Cardiac fibroblast (primary cell): Measurements from ENCODE around the gene HOXC6.

Experiments
- DNase-seq, 2 donors: peaks; one replicate each; pipeline versions ENCODE4 v3.0.0 to v3.0.0-alpha.2; 2010; ENCODE audit warnings: low read depth in 2 of 2
- H3K4me3 ChIP-seq, 2 donors: replicated peaks in 1 of 2; 1 replicate in 1 of 2; 2 replicates in 1 of 2; pipeline ENCODE4 v1.5.1; 2011; ENCODE audit warnings: low read depth in 2 of 2, low read length in 2 of 2, mild to moderate bottlenecking in 2 of 2, moderate library complexity in 1 of 2
- TF ChIP-seq, protein P1 (sequence below): IDR thresholded peaks from one replicate; pipeline ENCODE4 v1.5.1; 2011; ENCODE audit warnings: low read depth, mild to moderate bottlenecking, low read length, inconsistent platforms

The HOXC6 gene

DNA sequence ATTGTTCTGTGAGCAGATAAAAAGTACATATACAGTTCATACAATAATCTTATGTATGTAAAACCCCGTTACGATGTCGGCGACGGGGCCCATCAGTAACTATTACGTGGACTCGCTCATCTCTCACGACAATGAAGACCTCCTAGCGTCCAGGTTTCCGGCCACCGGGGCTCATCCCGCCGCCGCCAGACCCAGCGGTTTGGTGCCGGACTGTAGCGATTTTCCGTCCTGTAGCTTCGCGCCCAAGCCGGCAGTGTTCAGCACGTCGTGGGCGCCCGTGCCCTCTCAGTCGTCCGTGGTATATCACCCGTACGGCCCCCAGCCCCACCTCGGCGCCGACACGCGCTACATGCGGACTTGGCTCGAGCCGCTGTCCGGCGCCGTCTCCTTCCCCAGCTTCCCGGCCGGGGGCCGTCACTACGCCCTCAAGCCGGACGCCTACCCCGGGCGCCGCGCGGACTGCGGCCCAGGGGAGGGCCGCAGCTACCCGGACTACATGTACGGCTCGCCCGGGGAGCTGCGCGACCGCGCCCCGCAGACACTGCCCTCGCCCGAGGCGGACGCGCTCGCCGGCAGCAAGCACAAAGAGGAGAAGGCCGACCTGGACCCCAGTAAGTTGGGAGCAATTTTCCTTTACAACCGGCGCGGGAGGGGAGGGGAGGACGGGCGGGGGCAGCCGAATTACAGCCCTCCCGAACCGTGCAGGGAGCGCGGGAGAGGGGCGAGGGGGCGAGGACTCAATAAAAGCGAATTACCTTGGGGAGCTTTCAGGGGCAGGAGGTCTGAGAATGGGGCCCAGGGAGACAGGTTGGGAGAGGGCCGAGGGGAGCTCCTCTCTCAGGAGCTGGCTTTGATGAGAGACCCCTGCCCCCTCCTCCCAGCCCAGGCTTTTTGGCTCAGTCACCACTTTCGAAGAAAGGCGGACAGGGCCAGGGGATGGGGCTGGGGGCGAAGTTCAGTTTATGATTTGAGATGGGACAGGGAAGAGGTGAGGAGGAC, 27.8 kb upstream of the HOXC6 start, which contains the start of gene HOXC9:
Gene HOXC9 (plus strand): TSS at position 46 of the 999 bp plus-strand sequence. CDS start 28 bp downstream, at position 74.
- DNase-seq, result no peak
- H3K4me3 ChIP-seq, result peak within 1 kb of the TSS in 1 of 2 donors; percentile 38
- TF ChIP-seq, protein P1, sequence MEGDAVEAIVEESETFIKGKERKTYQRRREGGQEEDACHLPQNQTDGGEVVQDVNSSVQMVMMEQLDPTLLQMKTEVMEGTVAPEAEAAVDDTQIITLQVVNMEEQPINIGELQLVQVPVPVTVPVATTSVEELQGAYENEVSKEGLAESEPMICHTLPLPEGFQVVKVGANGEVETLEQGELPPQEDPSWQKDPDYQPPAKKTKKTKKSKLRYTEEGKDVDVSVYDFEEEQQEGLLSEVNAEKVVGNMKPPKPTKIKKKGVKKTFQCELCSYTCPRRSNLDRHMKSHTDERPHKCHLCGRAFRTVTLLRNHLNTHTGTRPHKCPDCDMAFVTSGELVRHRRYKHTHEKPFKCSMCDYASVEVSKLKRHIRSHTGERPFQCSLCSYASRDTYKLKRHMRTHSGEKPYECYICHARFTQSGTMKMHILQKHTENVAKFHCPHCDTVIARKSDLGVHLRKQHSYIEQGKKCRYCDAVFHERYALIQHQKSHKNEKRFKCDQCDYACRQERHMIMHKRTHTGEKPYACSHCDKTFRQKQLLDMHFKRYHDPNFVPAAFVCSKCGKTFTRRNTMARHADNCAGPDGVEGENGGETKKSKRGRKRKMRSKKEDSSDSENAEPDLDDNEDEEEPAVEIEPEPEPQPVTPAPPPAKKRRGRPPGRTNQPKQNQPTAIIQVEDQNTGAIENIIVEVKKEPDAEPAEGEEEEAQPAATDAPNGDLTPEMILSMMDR, result no peak

- TF ChIP-seq, protein P1, result no peak
- H3K4me3 ChIP-seq, result no peak overlapping the region
- no peak for DNase-seq
These were observed 26.7 kb upstream of the HOXC6 start for GRCh38 chr12:54001283-54002187.

DNA sequence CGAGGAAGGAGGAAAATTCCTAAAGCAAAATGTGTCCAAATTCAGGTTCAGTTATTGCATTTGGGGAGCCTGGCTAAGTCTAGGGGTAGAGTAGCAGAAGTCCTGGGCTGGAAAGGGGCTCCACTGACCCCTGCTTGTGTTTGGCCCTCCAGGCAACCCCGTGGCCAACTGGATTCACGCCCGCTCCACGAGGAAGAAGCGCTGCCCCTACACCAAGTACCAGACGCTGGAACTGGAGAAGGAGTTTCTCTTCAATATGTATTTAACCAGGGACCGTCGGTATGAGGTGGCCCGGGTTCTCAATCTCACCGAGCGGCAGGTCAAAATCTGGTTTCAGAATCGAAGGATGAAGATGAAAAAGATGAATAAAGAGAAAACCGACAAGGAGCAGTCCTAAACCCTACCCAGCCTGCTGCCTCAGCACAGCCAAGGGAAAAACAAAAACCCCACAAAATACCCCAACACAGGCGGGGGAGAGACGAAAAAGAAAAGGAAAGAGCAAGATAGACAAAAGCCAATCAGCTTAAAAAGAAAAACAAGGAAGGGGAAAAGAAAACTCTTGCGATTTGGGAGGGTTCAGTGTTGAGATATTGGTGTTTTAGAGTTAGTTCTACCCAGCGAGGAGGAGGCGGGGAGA, 25.8 kb upstream of the HOXC6 start:
- DNase-seq, result no peak
- TF ChIP-seq, protein P1, result no peak
- H3K4me3 ChIP-seq, result no peak overlapping the region

DNA sequence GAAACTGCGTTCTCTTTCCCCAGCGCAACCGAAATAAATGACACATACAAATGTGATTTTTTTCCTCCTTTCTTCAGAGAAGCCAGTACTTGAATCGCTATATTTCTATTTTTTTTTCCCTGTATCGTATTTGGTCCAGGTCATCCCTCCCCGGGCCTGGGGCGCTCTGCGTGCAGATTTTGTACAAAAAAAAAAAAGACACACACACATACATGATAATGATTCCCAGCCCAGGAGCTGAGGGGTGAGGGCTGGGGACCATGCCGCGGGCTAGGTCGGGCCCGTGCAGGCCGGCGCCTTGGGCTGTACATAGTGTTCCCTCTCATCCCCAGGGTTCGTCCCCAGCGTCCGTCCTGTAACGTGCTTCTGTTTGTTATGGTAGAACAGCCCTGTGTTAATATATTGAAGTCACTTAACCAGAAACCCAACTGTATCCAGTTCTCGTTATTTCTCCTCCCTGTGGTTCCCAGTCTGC, 25.3 kb upstream of the HOXC6 start:
- H3K4me3 ChIP-seq, result no peak overlapping the region
- no peak for DNase-seq
- TF ChIP-seq, protein P1, result no peak

DNA sequence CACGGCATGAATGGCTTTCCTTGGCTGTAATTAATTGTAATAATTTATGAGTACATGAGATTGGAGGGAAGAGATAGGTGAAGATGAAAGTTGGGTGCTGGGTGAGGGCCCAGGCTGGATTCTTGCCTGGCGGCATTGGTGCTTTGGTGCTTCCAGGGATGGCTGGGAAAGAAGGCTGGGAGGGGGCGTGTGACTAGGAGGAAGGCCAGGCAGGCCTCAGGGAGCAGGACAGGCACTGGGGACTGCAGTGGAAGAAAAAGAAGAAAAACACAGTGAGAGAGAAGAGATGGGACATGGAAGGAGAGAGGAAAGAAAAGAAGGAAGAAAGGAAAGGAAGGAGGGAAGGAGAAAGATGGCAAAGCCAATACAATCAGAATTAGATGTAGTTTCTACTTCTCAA, 24.6 kb upstream of the HOXC6 start:
- TF ChIP-seq, protein P1, result no peak
- no peak overlapping the region for H3K4me3 ChIP-seq
- no peak for DNase-seq
